HUES48 (cell line): Measurements from ENCODE around the gene KCNB1.

Experiments
- H3K27ac ChIP-seq: one replicate; pipeline ENCODE4 v1.7.0; 2013; ENCODE audit warnings: low read depth, low read length, inconsistent platforms
- H3K27me3 ChIP-seq: 2 replicates; pipeline ENCODE4 v1.6.1; 2013; ENCODE audit warnings: mild to moderate bottlenecking, low read length; ENCODE audit not compliant: control insufficient read depth, insufficient read depth
- H3K36me3 ChIP-seq: 2 replicates; pipeline ENCODE4 v1.6.1; 2013; ENCODE audit warnings: low read length; ENCODE audit not compliant: control insufficient read depth, insufficient read depth
- H3K4me1 ChIP-seq: 2 replicates; pipeline ENCODE4 v1.6.1; 2013; ENCODE audit warnings: mild to moderate bottlenecking, low read length; ENCODE audit not compliant: control insufficient read depth, insufficient read depth
- H3K4me3 ChIP-seq: 2 replicates; pipeline ENCODE4 v1.5.1; 2013; ENCODE audit warnings: mild to moderate bottlenecking, low read depth, low read length
- H3K9ac ChIP-seq: 2 replicates; pipeline ENCODE4 v1.6.1; 2013; ENCODE audit warnings: mild to moderate bottlenecking, low read depth, low read length, moderate library complexity
- H3K9me3 ChIP-seq: 2 replicates; pipeline ENCODE4 v1.6.1; 2013; ENCODE audit warnings: low read length; ENCODE audit not compliant: control insufficient read depth, insufficient read depth

The KCNB1 gene

DNA sequence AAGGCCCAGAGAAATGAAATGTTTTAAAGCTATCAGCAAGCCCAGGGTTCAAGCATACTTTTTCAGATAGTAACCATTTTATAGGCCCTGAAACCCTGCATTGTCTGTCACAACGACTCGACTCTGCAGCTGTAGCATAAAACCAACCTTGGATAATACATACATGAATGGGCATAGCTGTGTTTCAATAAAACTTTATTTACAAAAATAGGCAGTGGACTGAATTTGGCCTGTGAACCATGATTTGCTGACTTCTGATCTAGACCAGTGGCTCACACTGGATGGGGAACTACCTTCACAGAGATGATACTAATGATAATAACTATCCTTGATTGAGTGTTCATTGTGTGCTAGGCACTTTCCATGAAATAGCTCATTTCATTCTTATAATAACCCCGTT, 107.3 kb downstream of the KCNB1 start:
- no peaks in the 10 kb centered on the region for H3K9me3 ChIP-seq
- H3K27me3 ChIP-seq: no peaks in the 10 kb centered on the region
- H3K27ac ChIP-seq: no peak overlapping the region
- H3K9ac ChIP-seq: no peak overlapping the region
- no peak overlapping the region for H3K4me3 ChIP-seq
- peaks cover 4% of the 10 kb centered on the region; the same call in 1 of the 2 replicates for H3K4me1 ChIP-seq
- no peaks in the 10 kb centered on the region for H3K36me3 ChIP-seq

DNA sequence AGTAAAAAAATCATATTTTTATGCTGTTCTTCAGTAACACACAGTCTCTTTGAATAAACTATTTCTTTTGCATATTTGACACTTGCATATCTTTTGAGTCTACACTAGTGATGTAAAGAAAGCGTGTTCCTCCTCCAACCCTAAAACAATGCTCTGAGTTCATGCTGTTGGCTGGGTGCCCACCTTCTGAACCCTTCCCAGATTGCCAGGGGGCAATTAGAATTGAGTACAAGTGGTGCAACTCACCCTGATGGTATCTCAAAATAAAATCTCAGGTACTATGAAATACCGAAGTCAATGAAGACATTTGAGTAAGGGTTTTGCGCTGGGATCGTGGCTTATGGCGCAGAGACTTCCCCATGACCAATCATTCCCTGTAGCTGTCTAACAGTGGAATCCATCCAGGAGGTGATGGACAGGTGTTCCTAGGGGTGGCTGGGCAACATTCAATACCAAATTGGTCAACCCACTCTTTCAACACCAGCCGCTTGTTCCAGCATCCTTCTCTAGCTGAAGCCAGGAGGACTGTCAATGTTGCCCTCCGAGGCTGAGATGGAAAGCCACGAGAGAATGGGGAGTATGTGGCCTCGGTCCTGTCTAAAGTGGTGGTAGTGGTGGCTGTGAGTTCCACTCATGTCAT, 110.3 kb downstream of the KCNB1 start:
- H3K9ac ChIP-seq: no peak overlapping the region
- no peaks in the 10 kb centered on the region for H3K36me3 ChIP-seq
- no peak overlapping the region for H3K27ac ChIP-seq
- H3K4me3 ChIP-seq: no peak overlapping the region
- peaks cover 10% of the 10 kb centered on the region for H3K4me1 ChIP-seq
- no peaks in the 10 kb centered on the region for H3K9me3 ChIP-seq
- H3K27me3 ChIP-seq: no peaks in the 10 kb centered on the region

DNA sequence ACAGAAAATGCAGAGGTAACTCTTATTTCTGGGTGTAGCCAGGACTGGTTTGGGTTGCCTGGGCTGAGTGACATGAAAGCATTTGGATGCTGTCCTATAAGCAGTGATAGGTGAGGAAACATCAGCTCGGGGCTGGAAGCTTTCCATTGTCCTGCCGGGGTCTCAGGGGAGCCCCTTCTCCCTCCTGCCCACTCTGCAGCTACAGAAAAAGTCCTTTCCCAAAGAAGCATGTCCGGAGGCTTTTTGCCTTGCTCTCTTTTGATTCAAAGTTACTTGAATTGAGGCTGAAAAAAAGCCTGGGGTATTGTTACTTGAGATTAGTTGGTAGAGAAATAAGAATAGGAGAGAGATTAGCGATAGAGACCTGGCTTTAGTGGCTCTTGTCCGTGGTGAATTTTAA, 113.9 kb downstream of the KCNB1 start:
- H3K4me3 ChIP-seq: no peak overlapping the region
- no peaks in the 10 kb centered on the region for H3K36me3 ChIP-seq
- no peaks in the 10 kb centered on the region for H3K27me3 ChIP-seq
- H3K4me1 ChIP-seq: peaks cover 10% of the 10 kb centered on the region
- H3K9me3 ChIP-seq: no peaks in the 10 kb centered on the region
- H3K27ac ChIP-seq: no peak overlapping the region
- H3K9ac ChIP-seq: no peak overlapping the region; the same call in 1 of the 2 replicates

DNA sequence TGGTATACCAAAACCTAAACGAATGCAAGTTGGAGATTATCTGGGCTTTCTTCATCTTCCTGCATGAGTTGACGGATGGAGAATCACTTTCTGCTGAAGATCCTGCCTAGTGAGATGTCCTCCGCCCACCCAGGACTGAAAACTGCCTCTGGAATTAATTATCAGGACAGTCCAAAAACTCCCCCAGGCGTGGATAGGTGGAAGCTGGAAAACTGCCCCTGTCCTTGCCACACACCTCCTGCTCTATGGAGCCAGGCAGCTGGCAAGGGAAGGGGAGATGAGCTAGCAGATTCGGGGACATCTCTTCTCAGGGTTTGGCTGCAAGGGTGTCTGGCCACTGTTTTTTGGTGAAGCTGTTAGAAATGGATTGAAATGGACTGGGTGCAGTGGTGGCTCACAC, 115.4 kb downstream of the KCNB1 start:
- Histone ChIP-seq H3K27ac (no peak overlapping the region), H3K9me3 (no peaks in the 10 kb centered on the region), H3K27me3 (no peaks in the 10 kb centered on the region), H3K9ac (no peak overlapping the region), H3K36me3 (no peaks in the 10 kb centered on the region), H3K4me1 (peaks cover 10% of the 10 kb centered on the region), H3K4me3 (no peak overlapping the region)

DNA sequence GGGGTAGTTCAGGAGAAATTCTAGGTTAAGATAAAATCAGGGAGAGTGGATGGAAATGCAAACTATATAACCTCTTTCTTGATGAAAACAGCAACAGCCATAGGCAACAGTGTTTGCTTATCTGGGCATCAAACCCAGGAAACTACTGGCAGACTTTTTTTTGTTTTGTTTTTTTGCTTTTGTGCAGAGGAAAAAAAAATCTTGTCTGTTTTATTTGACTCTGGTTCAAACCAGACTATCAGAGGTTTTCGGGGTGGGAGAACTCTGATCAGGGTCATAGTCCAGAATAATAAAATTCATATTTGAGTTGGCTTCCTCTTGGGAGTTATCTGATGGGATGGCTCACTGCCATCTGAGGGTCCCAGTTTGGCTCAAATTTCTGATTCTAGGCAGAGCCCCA, 115.8 kb downstream of the KCNB1 start:
- H3K9me3 ChIP-seq: no peaks in the 10 kb centered on the region

DNA sequence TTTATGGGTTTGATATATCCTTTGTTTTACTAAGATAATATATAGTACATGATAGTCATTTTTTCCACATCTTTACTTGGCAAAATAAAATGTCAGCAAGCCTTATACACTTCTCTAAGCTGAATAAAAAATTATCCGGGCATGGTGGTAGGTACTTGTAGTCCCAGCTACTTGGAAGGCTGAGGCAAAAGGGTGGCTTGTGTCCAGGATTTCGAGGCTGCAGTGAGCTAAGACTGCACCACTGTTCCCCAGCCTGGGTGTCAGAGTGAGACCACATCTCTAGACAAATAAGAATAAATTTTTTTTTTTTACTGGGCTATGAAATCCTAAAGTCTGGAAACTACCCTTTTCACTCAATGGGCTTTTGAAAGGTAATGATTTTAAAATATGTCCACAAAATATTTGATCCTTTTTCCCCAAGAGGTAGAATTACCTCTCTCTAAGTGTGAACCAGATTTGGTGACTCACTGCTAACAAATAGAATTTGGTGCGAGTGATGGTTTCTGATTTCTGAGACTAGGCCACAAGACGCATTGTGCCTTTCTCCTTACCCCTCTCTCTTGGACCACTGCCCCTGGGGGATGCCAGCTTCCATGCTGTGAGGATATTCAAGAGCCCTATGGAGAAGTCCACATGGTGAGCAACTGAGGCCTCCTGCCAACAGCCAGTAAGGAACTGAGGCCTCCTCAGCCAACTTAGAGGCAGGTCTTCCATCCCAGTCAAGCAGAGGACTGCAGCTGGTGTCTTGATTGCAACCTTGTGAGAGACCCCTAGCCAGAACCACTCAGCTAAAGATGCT, 120.4 kb downstream of the KCNB1 start:
- no peaks in the 10 kb centered on the region for H3K36me3 ChIP-seq
- no peak overlapping the region for H3K4me3 ChIP-seq
- H3K9me3 ChIP-seq: no peaks in the 10 kb centered on the region
- H3K9ac ChIP-seq: no peak overlapping the region
- no peaks in the 10 kb centered on the region for H3K4me1 ChIP-seq
- H3K27me3 ChIP-seq: no peaks in the 10 kb centered on the region
- H3K27ac ChIP-seq: no peak overlapping the region

More for the DNA sequence above, 115.8 kb downstream of the KCNB1 start:
- Histone ChIP-seq H3K36me3 (no peaks in the 10 kb centered on the region), H3K9ac (no peak overlapping the region), H3K27ac (no peak overlapping the region), H3K27me3 (no peaks in the 10 kb centered on the region), H3K4me3 (no peak overlapping the region), H3K4me1 (peaks cover 10% of the 10 kb centered on the region)

DNA sequence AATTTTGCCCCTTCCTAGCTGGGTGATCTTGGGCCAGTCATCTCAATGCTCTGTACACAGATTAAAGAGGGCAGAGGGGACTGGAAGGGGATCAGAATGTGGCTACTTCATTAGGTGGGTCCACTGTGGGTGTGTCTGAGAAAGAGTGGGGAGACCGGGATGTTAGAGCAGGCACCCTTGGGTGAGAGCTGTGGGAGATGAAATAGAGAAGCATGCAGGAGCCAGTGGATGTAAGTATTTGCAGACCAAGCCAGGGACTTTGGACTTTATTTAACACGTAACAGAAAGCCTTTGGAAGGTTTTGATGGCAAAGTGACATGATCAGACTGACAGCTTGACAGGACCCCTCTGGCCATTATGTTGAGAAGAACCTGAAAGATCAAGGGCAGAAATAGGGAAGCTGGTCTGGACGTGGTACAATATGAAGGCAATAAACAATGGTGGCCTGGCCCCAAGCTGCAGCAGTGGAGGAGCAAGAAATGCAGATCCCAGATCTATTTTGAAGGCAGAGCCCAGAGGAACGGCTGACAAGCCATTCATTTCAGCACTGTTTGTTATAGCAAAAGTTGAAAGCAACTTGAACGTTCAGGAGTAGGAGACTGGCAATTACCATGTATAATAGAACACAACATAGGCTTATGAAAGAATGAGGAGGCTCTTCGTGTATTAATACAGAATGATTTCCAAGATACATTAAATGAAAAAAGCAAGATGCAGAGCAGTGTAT, 122.1 kb downstream of the KCNB1 start:
- H3K4me3 ChIP-seq: no peak overlapping the region
- no peak overlapping the region for H3K27ac ChIP-seq
- no peaks in the 10 kb centered on the region for H3K36me3 ChIP-seq
- no peaks in the 10 kb centered on the region for H3K27me3 ChIP-seq
- no peaks in the 10 kb centered on the region for H3K9me3 ChIP-seq
- H3K4me1 ChIP-seq: no peaks in the 10 kb centered on the region
- no peak overlapping the region for H3K9ac ChIP-seq

DNA sequence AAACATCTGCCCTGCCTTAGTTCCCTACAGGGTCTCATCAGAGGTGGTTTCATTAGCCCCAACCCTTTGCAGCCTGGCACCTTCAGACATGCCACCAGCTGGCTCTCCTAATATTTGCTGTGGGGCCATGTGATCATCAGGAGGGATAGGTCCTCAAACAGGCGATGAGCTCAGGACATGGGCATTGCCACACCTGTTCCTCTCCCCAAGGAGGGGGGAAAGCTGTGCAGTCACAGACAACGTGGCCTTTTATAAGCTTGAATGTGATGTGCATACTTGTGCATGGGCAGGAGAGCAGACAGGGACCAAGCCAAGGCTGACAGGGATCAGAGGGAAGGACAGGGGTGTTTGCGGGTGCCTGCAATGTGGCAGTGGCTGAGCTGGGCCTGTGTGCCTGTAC, 125.8 kb downstream of the KCNB1 start:
- no peaks in the 10 kb centered on the region for H3K36me3 ChIP-seq

DNA sequence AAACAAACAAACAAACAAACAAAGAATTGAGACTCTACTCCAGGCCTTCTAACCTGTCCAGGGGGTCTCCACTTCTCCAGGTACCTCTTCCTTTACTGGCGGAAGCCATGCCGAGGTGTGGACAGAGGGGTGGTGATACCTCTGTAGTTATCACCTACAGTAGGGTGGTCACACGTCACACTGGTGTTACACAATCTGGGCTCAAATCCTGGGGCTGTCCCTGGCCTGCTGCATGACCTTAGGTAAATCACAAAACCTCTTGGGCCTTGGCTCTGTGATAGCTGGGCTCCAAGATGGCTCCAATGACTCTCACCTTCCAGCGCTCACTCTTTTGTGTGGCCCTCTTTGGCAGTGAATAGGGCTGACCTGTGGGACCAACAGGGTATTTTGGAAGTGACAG, 127.8 kb downstream of the KCNB1 start:
- H3K27me3 ChIP-seq: no peaks in the 10 kb centered on the region
- no peak overlapping the region for H3K9ac ChIP-seq
- no peaks in the 10 kb centered on the region for H3K9me3 ChIP-seq
- no peaks in the 10 kb centered on the region for H3K4me1 ChIP-seq
- no peak overlapping the region for H3K27ac ChIP-seq
- H3K4me3 ChIP-seq: no peak overlapping the region
- H3K36me3 ChIP-seq: no peaks in the 10 kb centered on the region

More for the DNA sequence above, 125.8 kb downstream of the KCNB1 start:
- Histone ChIP-seq H3K9me3 (no peaks in the 10 kb centered on the region), H3K27me3 (no peaks in the 10 kb centered on the region), H3K4me3 (no peak overlapping the region), H3K27ac (no peak overlapping the region), H3K9ac (no peak overlapping the region), H3K4me1 (no peaks in the 10 kb centered on the region)

DNA sequence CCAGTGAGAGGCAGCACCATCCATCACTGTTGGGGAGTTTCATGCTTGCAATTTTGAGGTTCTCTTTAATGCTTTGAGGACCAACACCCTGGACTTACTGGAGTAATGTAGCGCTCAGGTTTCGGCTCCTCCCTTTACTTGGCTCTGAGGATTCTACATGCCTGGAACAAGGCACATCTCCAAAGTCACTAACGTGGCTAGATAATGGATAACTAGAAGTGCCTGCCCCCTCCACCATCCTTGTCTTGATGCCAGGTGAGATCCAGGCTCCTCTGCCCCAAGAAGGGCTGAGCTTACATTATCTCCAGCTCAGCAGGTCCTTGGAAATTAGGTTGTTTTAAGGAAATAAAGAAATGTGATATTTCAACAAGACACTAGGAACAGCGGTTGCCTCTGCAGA, 129.1 kb downstream of the KCNB1 start:
- Histone ChIP-seq H3K36me3 (no peaks in the 10 kb centered on the region), H3K4me3 (no peak overlapping the region), H3K27me3 (no peaks in the 10 kb centered on the region), H3K4me1 (no peaks in the 10 kb centered on the region), H3K9ac (no peak overlapping the region), H3K27ac (no peak overlapping the region), H3K9me3 (no peaks in the 10 kb centered on the region)

DNA sequence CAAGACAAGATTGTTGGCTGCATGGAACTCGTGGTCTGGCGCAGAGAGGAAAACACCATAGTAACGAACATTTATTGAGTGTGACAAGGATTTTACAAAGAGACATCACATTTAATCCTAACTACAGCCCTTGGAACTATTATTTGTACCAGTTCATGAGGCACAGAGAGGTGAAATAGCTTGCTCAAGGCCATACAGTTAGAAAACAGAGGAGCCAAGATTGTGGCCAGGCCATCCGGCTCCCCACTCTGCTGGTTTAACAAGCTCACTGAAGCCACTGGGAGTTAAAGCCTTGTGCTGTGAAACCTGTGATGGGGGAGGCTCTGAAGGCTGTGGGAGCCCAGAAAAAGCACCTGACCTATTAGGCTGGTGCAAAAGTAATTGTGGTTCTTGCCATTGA, 129.7 kb downstream of the KCNB1 start:
- Histone ChIP-seq H3K36me3 (no peaks in the 10 kb centered on the region), H3K27ac (no peak overlapping the region), H3K4me1 (no peaks in the 10 kb centered on the region), H3K4me3 (no peak overlapping the region), H3K9me3 (no peaks in the 10 kb centered on the region), H3K27me3 (no peaks in the 10 kb centered on the region), H3K9ac (no peak overlapping the region)
